Mesenteric fat pad (tissue), 1 donor: ENCODE data around the gene ARHGEF7. TPM values are rescaled to one million over a fixed set of nuclear protein-coding genes. Genes with fewer than 3 reads are reported as not detected.

Source experiments
- DNase-seq: peaks from one replicate; pipeline ENCODE4 v3.0.0-alpha.2; 2020; ENCODE audit warnings: low spot score
- total RNA-seq: library from RNA; stranded (reverse); fragmentation: NEBNext Ultra II Directional; extraction: Animal tissue kit (Norgen Biotek cat#: 25700); gene quantifications from one replicate; pipeline ENCODE4 v1.2.1, GENCODE V29; 2021
- donor health status: DM: yes; HTN: yes; CAD: no.

ARHGEF7 gene
- total RNA-seq, 1 donor from 2014 or later: 95.6 TPM

DNA sequence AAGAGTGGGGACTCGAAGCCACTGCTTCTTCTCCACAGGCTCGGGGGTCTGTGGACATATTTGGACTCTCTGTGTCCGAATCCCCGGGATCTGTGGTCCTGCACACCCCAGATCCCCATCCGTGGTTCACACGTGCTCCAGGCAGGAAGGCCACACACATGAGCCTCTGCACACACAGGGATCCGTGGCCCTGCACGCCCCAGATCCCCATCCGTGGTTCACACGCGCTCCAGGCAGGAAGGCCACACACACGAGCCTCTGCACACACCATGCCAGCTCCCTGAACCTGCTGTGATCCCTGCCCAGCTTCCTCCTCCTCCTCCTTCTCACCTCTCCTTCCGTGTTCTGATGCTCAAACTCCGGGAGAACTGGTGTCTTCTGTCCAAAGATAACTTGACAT lies 208.4 kb downstream of the ARHGEF7 start:
- peak; percentile 75 for DNase-seq

DNA sequence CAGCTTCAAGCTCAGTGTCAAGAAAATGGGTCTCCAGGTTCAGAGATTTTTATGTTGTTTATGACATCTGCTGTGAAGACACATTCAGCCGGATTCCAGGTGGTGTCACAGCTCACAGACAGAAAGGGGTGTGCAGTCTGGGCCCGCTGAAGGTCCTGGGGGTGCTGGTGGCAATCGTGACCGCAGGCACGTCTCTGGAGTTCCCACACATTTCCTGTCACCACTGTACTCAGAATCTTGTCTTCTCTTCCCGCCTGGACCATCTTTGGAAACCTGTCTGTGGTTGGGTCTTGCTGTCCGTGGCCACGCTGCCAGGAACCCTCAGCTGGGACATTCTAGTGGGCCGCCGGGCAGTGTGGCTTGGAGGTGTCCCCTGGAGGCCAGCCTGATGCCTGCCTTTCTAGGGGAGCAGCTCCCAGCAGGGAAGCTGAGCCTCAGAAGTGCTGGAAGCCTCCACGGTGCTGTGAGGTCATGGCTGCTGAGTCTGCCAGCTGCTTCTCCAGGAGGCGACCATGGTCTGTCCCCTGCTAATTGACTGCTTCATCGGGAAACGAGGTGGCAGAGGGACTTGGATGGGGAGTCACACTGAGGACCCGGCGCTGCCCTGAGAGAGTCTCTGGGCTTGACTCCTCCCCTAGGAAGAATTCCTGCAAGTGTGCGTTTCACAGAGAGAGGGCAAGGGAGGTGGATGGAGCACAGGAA lies 209.0 kb downstream of the ARHGEF7 start:
- peak; percentile 79 for DNase-seq

DNA sequence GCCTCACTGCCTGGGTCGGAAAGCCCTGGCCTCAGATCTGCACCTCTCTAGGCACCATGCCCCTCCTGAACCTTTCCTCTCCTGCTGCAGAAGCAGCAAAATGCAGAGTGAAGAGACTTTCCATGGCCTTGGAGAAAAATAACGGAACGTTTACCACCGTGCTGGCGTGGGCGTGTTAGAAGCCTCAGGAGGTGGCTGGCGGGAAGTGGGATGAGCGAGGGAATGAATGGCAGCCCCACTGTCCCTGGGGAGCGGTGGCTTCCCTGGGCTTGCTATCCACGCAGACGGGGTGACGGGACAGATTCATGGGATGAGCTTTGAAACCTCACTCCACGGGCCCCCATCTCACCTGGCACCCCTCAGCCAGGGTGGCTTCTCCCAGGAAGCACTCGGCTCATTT lies 209.6 kb downstream of the ARHGEF7 start:
- no peak for DNase-seq

DNA sequence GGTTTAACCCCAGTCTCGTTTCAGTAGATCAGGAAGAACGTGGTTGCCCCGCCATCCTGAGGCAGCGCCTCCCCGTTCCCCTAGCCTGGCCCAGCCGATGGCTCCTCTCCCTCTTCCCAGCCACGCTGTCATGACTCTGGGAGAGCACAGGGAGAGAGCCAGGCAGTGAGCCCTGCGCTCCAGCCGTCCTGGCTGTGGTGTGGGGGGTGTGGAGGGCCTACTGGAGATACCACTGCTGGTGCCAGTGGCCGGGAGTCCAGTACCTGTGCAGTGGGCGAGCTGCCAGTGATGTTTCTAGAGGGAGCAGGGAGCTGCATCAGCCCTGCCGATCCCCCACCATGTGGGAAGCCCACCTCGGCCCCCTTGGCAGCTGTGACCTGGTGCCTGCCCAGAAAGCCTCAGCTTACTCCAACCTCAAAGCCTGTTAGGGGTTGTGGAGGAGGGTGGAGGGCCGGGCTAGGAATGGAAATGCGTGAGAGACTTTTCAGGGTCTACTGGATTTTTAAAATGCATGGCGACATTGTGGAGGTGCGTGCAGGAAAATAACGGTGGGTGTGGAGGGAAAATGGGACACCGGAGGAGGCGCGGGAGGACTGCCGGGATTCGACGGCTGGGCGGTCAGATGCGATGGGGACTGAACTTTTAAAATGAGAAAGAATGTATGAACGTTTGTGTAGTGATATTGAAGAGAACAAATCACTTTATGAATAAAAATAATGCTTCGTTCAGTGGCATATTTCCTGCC lies 210.2 kb downstream of the ARHGEF7 start:
- peak; percentile 69 for DNase-seq

DNA sequence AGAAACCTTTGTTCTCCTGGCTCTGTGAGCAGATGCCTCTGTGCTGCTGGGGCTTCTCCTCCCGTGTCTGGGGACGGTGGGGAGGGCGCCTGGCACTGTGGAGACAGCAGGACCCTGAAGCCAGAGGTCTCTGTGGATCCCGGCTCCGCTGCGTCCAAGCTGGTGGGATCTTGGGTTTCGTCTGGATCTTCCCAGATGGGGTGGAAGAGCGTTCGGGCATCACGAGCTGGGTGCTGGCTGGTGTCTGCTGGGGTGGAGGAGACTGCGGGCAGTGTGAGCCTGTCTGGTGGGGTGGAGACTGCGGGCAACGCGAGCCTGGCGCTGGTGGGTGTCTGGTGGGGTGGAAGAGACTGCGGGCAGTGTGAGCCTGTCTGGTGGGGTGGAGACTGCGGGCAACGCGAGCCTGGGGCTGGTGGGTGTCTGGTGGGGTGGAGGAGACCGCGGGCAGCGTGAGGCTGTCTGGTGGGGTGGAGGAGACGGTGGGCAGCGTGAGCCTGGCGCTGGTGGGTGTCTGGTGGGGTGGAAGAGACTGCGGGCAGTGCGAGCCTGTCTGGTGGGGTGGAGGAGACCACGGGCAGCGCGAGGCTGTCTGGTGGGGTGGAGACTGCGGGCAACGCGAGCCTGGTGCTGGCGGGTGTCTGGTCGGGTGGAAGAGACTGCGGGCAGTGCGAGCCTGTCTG lies 211.0 kb downstream of the ARHGEF7 start:
- DNase-seq: peak; percentile 85

DNA sequence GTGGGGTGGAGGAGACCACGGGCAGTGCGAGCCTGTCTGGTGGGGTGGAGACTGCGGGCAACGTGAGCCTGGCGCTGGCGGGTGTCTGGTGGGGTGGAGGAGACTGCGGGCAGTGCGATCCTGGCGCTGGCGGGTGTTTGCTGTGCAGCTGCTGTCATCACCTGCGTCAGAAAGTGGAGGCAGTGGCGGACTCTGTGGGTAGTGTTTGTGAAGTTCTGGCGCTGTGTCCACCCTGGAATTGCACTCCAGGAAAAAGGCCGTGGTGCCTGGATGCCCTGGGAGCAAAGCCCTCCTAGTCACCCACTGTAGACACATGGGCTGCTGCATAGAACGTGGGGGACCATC lies 211.5 kb downstream of the ARHGEF7 start:
- DNase-seq: no peak

DNA sequence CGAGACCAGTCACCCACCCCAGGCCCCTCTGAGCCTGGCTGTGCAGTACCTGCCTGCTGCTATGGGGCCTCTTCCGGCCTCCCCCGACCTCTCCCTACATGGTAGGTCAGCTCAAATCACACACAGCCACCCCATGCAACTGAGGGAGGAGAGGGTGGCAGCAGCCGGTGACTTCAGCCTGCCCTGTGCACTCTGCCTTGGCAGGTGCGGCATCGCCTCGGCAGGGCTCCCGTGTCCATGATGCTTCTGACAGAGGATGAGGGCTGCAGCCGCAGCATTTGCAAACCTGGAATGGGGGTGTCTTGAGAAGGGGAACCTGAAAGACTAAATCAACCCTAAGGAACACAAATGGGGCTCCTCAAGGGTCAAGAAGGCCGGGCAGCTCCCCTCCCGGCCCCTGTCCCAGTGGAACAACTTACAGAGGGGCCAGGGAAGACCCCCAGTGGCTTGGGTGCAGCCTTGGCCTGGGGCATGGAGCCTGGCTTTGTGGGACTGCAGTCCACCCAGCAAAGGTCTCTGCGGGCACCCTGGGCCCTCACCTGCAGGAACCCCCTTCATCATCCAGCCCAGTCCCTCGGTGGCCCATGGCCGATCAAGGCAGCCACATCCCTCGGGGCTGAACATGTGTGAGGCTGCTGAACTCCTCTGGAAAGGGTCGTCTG lies 212.0 kb downstream of the ARHGEF7 start:
- DNase-seq: peak; percentile 60

DNA sequence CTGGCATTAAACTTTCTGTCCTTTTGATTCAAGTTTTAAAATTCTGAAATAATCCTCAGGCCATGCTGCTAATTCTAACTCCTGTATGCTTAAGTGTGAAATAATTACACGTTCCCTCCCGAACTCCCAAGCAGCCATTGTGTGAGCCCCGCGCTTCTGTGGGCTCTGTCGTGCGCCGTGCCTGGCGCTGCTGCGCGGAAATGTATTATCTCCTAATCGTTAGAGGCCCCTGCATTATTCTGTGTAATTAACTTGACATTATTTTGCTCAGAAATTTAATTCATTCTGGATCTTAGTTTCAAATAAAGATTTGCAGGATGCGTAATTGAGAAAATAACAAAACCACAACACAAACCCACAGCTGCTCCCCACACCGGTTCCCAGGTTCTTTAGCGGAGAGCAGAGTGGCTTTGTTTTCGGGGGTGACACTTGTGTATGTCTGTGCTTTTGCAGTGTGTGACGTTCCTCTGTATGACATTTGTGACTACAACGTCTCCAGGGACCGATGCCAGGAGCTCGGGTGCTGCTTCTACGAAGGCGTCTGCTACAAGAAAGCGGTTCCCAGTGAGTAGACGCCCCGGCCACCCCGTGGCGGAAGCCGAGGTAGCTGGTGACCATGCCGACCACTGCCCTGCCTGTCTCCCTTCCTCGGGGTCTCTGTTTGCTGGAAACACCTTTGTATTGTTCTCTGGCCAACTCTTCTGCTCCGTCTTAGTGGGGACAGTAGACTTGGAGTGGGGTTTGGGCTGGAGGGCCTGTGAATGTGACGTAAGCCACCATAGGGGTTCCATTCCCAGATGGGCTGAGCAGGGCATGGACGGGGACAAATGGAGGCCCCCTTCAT lies 212.8 kb downstream of the ARHGEF7 start:
- peak; percentile 74 for DNase-seq

DNA sequence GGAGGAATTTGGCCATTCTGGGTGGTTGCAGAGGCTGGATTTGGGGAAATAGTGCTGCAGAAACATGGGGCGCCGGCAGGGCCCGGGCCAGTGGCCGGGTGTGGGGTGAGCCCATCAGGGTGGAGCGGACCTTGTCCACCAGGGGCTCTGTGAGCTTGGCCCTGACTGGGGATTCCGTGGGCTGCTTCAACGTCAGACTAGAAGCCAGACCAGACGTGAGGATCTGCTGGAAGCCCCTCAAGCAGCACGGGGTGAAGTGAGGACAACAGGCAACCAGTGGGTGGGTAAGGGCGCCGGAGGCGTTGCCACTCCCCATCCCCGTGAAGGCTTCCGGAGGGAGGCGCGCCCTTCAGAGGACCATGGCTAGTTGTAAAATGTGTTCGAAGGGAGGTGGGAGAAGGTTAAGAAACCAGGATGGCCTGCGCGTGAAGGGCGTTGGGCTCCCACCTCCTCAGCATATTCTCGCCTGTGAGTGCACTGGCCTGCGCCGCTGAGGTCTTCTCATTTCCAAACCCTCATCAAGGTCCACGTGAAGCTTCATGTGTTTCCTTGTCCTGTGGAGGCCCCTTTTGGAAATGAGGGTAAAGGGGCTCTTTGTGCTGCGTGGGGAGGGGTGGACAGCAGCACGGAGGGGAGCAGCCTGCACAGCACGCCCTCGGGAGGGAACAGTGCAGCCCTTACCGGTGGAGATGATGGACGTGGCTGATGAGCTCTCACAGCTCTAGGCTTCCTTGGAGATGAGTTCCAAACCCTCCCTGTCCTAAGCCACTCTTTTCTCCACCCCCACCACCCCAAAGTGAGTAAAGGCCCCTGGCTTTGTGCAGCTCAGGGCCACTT lies 213.7 kb downstream of the ARHGEF7 start:
- peak; percentile 79 for DNase-seq

DNA sequence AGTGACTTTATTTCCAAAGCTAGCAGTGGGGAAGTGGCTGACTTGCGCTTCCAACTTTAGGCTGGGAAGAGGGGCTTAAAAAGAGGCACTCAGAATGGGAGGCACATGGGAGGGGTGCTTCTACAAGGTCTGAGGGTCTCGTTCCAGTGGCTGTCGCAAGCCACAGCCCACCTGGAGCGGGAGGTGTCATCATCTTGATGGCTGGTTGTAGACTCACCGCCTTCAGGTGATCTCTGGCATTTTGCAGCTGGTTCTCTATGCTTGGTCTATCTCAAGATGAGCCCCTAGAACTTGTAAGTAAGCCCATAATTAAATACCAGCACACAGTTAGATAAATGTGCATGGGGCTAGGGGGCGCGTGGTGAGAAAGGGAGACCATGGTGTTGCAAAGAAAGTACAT lies 214.5 kb downstream of the ARHGEF7 start:
- DNase-seq: peak; percentile 45

DNA sequence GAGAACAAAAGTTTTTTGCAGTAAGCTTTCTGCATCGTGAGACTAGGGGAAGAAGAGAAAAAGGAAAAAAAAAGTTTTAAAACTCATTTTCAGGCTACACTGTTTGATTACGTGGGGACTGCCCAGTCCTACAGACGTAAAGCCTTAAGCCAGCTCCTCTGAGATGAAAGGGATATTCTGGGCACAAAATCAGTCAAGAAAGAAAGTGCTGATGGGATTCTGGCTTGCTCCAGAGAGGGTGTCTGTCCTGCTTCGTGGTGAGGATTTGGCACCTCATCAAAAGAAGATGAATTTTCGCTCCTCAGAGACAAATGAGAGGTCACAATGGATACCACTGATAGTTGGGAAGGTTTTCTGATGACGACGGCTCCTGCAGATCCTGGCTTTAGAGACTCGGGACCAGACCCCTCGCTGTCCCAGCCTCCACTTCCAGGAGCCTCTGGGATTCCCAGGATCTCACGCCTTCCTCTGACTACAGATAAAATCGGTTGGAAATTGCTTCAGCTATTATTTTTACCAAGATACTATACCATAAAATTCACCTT lies 215.0 kb downstream of the ARHGEF7 start:
- peak; percentile 22 for DNase-seq

DNA sequence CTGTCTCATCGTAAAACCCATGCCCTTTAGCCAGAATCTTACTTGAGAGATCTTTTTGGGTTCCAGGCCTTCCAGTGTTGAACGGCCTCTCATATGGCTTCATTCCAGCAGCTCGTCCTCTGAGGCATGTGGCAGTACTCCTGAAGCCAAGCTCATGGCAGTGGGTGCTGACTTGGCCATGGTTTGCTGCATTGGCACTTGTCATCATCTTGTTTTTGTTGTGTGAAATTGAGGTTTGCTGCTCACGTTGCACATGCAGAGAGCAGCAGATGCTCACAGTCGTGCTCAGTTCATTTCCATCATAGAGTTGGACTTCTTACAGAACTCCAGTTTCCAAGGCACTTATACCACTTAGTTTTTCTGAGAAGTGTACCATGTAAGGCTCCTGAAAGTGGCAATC lies 220.2 kb downstream of the ARHGEF7 start:
- peak; percentile 59 for DNase-seq

DNA sequence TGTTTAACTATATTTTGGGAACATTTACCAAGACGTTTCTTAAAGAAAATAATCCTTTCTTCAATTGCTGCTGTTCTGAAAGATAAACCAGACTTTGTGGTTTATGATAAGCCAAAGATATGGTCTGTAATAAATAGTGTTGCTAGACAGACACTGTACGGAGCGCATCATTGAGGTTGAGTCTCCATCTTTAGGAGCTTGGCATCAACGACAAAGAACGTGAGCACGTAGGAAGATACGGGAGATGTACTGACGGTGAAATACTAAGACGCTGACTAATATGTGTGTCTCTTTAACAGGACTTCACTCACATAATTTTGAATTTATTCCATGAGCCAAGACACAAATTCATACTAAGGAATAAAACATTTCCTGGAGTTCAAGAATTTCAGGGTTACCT lies 221.6 kb downstream of the ARHGEF7 start:
- no peak for DNase-seq

DNA sequence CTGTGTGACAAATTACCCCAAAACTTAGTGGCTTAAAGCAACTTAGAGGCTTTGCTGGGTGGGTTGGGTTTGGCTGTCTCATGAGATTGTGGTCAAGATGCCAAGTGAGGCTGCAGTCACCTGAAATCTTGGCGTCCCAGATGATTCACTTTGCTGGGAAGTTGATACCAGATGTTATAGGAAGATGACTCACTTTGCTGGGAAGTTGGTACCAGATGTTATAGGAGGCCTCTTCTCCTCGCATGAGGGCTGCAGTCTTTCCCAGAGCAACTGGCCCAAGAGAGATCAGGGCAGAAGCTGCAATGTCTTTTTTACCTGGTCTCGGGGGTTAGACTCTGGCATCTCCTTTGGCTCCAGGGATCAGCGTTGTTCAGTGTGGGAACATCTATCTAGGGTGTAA lies 222.1 kb downstream of the ARHGEF7 start:
- DNase-seq: no peak

DNA sequence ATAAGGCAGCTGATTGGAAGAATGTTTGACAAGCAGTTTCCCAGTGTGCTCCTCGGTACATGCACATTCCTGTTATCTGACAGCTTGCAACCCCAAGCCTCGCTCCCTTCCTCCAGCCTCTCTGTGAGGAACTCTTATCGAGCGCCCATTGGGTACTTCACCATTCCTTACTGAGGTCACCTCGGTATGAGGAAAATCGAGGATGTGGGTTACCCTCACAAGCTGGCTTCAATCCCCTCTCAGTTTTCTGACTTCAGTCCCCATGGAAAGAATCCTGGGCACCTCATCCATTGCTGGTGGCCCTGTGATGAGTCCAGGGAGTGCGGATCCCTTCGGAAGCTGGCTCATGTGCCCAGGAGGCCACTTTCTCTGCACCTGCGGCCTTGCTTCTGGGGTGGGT lies 222.6 kb downstream of the ARHGEF7 start:
- peak; percentile 28 for DNase-seq

DNA sequence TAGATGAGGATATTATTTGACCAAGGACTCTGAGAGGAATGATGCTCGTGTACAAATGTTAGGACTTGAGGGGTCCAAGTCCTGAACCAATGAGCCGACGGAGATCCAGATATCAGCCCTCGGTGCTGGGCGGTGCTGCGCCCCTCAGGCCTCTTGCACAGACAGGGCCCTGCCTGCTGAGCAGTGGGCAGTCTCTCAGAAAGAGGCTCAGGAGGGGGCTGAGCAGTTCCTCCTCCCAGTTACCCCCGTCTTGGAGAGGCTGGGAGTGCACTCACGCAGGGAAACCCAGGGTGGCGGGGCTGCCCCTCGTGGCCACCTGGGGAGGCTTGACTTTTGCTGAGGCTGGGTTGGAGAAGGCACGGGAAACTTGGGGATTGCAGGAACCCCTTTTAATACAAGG lies 223.7 kb downstream of the ARHGEF7 start:
- peak; percentile 72 for DNase-seq

DNA sequence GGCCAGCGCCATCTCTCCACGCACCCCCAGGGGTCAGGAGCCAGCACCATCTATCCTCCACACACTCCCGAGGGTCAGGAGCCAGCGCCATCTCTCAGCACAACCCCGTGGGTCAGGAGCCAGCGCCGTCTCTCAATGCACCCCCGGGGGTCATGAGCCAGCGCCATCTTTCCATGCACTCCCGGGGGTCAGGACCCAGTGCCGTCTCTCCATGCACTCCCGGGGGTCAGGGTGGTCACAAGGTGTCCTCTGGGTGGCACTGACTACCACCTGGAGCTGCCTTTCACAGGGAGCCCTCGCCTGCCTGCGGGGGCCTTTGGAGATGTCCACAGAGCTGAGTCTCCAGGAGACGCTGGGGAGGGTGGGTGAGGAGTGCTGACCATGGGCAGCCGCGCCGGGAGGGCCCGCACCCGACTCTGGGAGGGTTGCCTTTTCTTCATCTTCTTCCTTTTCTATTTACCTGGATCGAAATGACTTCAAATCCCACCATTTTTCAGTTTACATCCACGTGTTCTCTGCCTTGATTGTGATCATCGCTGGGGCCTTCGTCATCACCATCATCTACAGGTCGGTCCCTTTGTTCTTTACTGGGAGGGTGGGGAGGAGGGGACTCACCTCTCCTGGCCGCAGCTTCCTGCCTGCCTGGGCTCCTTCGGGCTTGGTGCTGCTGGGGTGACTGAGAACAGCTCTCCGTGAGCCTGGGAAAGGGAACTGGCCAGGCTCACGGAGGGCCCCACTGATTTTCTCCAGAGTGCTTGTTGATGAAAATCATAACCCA lies 224.4 kb downstream of the ARHGEF7 start:
- no peak for DNase-seq

DNA sequence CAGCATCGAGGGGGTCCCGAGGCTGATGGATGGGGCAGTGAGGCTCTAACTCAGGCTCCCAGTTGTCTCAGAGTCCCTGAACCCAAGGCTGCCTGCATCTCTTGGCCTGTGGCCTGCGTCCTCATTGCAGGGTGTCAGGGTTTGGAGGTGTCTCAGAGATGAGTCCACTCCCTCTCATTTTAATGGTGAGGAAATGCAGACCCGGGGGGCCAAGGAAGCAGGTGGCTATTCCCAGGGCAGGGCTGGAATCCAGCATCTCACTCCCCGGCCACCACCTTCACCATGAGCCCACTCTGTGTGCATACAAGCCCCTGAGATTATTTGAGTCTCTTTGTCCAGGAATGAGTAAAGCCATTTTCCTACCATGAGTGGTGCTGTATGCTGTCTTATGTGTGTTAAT lies 226.8 kb downstream of the ARHGEF7 start:
- DNase-seq: no peak

DNA sequence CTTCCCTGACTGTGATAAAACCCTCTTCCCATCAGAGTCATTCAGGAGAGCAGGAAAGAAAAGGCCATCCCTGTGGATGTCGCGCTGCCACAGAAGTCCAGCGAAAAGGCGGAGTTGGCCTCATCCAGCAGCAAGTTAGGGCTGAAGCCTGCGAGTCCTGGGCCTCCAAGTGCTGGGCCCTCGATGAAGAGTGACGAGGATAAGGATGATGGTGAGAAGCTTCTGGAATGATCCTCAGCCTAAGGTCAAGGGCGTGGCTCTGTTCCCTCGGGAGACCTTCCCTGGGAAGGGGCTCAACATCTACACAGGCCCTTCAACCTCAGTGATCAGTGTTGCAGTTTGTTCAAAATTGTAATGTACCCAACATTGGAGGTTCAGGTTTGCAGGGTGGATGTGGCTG lies 227.6 kb downstream of the ARHGEF7 start:
- no peak for DNase-seq
